GM21619 (cell line): ENCODE measurements around the gene FZR1.

Experiments used
- ATAC-seq: cut with Tn5 transposase; IDR thresholded peaks from one replicate; pipeline ENCODE4 v1.9.1; 2021; ENCODE audit not compliant: unreplicated experiment

The FZR1 gene

GRCh38 chr19:3586707-3587346 is 80.7 kb downstream of the FZR1 start:
- ATAC-seq: no peak
